GM23338 (cell line): Measurements from ENCODE around the gene C2CD3. TPM values are rescaled to one million over a fixed set of nuclear protein-coding genes. Genes with fewer than 3 reads are reported as not detected.

Experiments
- ATAC-seq: fragments of 200-7000 bp; cut with Tn5 transposase; 3 replicates; pipeline ENCODE4 v1.9.1; 2020
- DNase-seq: peaks from one replicate; pipeline ENCODE4 v3.0.0-alpha.2; 2015; ENCODE audit warnings: low spot score
- H2AFZ ChIP-seq: fragments of 200-600 bp; sonication (generic); 2 replicates; pipeline ENCODE4 v1.8.0; 2016; ENCODE audit warnings: antibody characterized with exemption, mild to moderate bottlenecking, moderate library complexity
- H3F3A ChIP-seq: fragments of 200-600 bp; sonication (generic); replicated peaks from 2 replicates; pipeline ENCODE4 v1.8.0; 2017; ENCODE audit warnings: antibody characterized with exemption, mixed run types, low read depth
- H3K27ac ChIP-seq: fragments of 200-600 bp; sonication (generic); 2 replicates; pipeline ENCODE4 v1.6.1; 2016; ENCODE audit warnings: low read depth
- H3K27me3 ChIP-seq: fragments of 200-600 bp; sonication (generic); 2 replicates; pipeline ENCODE4 v1.8.0; 2016; ENCODE audit warnings: mild to moderate bottlenecking, mixed run types, moderate library complexity; ENCODE audit not compliant: insufficient read depth
- H3K36me3 ChIP-seq: fragments of 200-600 bp; sonication (generic); 2 replicates; pipeline ENCODE4 v1.8.0; 2016; ENCODE audit warnings: mild to moderate bottlenecking; ENCODE audit not compliant: insufficient read depth
- H3K4me1 ChIP-seq: fragments of 200-600 bp; sonication (generic); 2 replicates; pipeline ENCODE4 v1.8.0; 2016; ENCODE audit warnings: mild to moderate bottlenecking, moderate library complexity; ENCODE audit not compliant: insufficient read depth
- H3K4me2 ChIP-seq: fragments of 200-600 bp; sonication (generic); 2 replicates; pipeline ENCODE4 v1.7.1; 2017; ENCODE audit warnings: mixed run types
- H3K4me3 ChIP-seq: fragments of 200-600 bp; sonication (generic); 2 replicates; pipeline ENCODE4 v1.6.1; 2016; ENCODE audit warnings: mixed run types
- H3K79me2 ChIP-seq: fragments of 200-600 bp; sonication (generic); replicated peaks from 2 replicates; pipeline ENCODE4 v1.8.0; 2017; ENCODE audit warnings: mild to moderate bottlenecking; ENCODE audit not compliant: insufficient read depth
- H3K9me2 ChIP-seq: fragments of 200-600 bp; sonication (generic); 2 replicates; pipeline ENCODE4 v1.8.0; 2017; ENCODE audit not compliant: insufficient read depth
- H4K20me1 ChIP-seq: fragments of 200-600 bp; sonication (generic); replicated peaks from 2 replicates; pipeline ENCODE4 v1.8.0; 2017; ENCODE audit warnings: mild to moderate bottlenecking; ENCODE audit not compliant: insufficient read depth
- H3K27ac Mint-ChIP-seq: 2 replicates; pipeline ENCODE4 v1.8.0; 2020; ENCODE audit warnings: inconsistent platforms, mild to moderate bottlenecking, moderate library complexity, mixed read lengths
- H3K27me3 Mint-ChIP-seq: 3 replicates; pipeline ENCODE4 v1.8.0; 2022; ENCODE audit warnings: low read depth, mild to moderate bottlenecking, moderate library complexity, mixed read lengths, inconsistent platforms; ENCODE audit not compliant: insufficient read depth, poor library complexity
- H3K36me3 Mint-ChIP-seq: 3 replicates; pipeline ENCODE4 v1.8.0; 2021; ENCODE audit warnings: low read depth, mild to moderate bottlenecking, inconsistent platforms, moderate library complexity, mixed read lengths
- H3K4me1 Mint-ChIP-seq: 3 replicates; pipeline ENCODE4 v1.8.0; 2020; ENCODE audit warnings: mild to moderate bottlenecking, inconsistent platforms, mixed read lengths
- H3K4me3 Mint-ChIP-seq: 3 replicates; pipeline ENCODE4 v1.8.0; 2021; ENCODE audit warnings: moderate library complexity, mild to moderate bottlenecking, inconsistent platforms, mixed read lengths
- H3K9me3 Mint-ChIP-seq: 3 replicates; pipeline ENCODE4 v1.8.0; 2020; ENCODE audit warnings: moderate library complexity, mild to moderate bottlenecking, inconsistent platforms, mixed read lengths
- EZH2 ChIP-seq: fragments of 200-600 bp; sonication (generic); IDR thresholded peaks from one replicate; pipeline ENCODE4 v1.8.0; 2017; ENCODE audit warnings: antibody characterized with exemption, mild to moderate bottlenecking, low read depth; ENCODE audit not compliant: unreplicated experiment
- JUNB ChIP-seq: IDR thresholded peaks from one replicate; pipeline ENCODE4 v1.6.1; 2016; ENCODE audit warnings: antibody characterized with exemption; ENCODE audit not compliant: unreplicated experiment
- NANOG ChIP-seq: IDR thresholded peaks from 2 replicates; pipeline ENCODE4 v1.6.1; 2016; ENCODE audit warnings: antibody characterized with exemption, borderline replicate concordance
- POLR2AphosphoS5 ChIP-seq: IDR thresholded peaks from 2 replicates; pipeline ENCODE4 v1.6.1; 2016; ENCODE audit warnings: antibody characterized with exemption, low read depth
- STAT1 ChIP-seq: IDR thresholded peaks from one replicate; pipeline ENCODE4 v1.6.1; 2016; ENCODE audit warnings: antibody characterized with exemption; ENCODE audit not compliant: unreplicated experiment
- ZNF114 ChIP-seq: fragments of 250-450 bp; sonication (Bioruptor Pico); IDR thresholded peaks from 2 replicates; pipeline ENCODE4 v1.5.0; 2020; ENCODE audit warnings: mild to moderate bottlenecking, moderate library complexity
- polyA plus RNA-seq: library from polyadenylated mRNA; unstranded; fragments of >200 nt; fragmentation: Nextera tagmentation; extraction: Ambion mirVana; gene quantifications from 2 replicates; pipeline ENCODE4 v1.2.1, GENCODE V29; 2016
- total RNA-seq: library from RNA; depleted of rRNA; stranded (reverse); fragments of >200 nt; shearing (Covaris generic); gene quantifications from 2 replicates; pipeline ENCODE4 v1.2.3, GENCODE V29; 2014
- TF ChIP-seq, protein P1 (sequence below): IDR thresholded peaks from 2 replicates; pipeline ENCODE4 v1.6.1; 2016; ENCODE audit warnings: antibody characterized with exemption
- TF ChIP-seq, protein P2 (sequence below): IDR thresholded peaks from one replicate; pipeline ENCODE4 v1.6.1; 2018; ENCODE audit warnings: antibody characterized with exemption; ENCODE audit not compliant: unreplicated experiment
- TF ChIP-seq, protein P3 (sequence below): fragments of 250-450 bp; sonication (Bioruptor Pico); IDR thresholded peaks from 2 replicates; pipeline ENCODE4 v1.5.0; 2020; ENCODE audit warnings: mild to moderate bottlenecking, moderate library complexity

C2CD3 gene
- total and polyA plus RNA-seq, 2 experiments from 2014 or later = 15.5 to 29.5 TPM

DNA sequence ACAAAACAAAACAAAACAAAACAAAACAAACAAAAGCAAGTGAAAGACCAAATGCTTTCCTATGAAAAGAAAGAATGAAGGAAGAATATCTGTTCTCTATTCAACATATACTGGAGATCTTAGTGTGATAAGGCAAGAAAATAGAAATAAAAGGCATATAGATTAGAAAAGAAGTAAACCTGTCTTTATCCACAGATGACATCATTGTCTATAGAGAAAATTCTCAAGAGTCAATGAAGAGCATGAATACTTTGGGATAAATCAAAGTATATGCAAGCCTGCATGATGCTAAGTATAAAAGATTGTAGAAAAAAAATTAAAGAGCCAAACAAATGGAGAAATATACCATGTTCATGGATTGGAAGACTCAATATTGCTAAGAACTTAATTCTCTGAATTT lies 17.6 kb downstream of the C2CD3 start:
- H2AFZ ChIP-seq = no peak overlapping the region
- no peaks in the 10 kb centered on the region for H4K20me1 ChIP-seq
- no peaks in the 10 kb centered on the region for H3F3A ChIP-seq
- 0 out of 2 replicates have a peak, but pooled peaks cover 3% of the 10 kb centered on the region for H3K79me2 ChIP-seq
- Mint-ChIP-seq H3K27me3 (no peaks in the 10 kb centered on the region), H3K27ac (no peak overlapping the region), H3K4me3 (no peak overlapping the region), H3K9me3 (no peaks in the 10 kb centered on the region), H3K36me3 (no peaks in the 10 kb centered on the region), H3K4me1 (peaks cover 7% of the 10 kb centered on the region; the same call in 2 of the 3 replicates)
- no peaks in the 10 kb centered on the region for H3K27me3 ChIP-seq
- H3K4me2 ChIP-seq = no peak overlapping the region
- ATAC-seq = no peak
- H3K27ac ChIP-seq = no peak overlapping the region
- no peak for DNase-seq
- H3K4me1 ChIP-seq = no peaks in the 10 kb centered on the region
- TF ChIP-seq, protein P1, sequence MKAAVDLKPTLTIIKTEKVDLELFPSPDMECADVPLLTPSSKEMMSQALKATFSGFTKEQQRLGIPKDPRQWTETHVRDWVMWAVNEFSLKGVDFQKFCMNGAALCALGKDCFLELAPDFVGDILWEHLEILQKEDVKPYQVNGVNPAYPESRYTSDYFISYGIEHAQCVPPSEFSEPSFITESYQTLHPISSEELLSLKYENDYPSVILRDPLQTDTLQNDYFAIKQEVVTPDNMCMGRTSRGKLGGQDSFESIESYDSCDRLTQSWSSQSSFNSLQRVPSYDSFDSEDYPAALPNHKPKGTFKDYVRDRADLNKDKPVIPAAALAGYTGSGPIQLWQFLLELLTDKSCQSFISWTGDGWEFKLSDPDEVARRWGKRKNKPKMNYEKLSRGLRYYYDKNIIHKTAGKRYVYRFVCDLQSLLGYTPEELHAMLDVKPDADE = no peak
- TF ChIP-seq, protein P2, sequence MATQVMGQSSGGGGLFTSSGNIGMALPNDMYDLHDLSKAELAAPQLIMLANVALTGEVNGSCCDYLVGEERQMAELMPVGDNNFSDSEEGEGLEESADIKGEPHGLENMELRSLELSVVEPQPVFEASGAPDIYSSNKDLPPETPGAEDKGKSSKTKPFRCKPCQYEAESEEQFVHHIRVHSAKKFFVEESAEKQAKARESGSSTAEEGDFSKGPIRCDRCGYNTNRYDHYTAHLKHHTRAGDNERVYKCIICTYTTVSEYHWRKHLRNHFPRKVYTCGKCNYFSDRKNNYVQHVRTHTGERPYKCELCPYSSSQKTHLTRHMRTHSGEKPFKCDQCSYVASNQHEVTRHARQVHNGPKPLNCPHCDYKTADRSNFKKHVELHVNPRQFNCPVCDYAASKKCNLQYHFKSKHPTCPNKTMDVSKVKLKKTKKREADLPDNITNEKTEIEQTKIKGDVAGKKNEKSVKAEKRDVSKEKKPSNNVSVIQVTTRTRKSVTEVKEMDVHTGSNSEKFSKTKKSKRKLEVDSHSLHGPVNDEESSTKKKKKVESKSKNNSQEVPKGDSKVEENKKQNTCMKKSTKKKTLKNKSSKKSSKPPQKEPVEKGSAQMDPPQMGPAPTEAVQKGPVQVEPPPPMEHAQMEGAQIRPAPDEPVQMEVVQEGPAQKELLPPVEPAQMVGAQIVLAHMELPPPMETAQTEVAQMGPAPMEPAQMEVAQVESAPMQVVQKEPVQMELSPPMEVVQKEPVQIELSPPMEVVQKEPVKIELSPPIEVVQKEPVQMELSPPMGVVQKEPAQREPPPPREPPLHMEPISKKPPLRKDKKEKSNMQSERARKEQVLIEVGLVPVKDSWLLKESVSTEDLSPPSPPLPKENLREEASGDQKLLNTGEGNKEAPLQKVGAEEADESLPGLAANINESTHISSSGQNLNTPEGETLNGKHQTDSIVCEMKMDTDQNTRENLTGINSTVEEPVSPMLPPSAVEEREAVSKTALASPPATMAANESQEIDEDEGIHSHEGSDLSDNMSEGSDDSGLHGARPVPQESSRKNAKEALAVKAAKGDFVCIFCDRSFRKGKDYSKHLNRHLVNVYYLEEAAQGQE = no peak
- TF ChIP-seq, protein P3, sequence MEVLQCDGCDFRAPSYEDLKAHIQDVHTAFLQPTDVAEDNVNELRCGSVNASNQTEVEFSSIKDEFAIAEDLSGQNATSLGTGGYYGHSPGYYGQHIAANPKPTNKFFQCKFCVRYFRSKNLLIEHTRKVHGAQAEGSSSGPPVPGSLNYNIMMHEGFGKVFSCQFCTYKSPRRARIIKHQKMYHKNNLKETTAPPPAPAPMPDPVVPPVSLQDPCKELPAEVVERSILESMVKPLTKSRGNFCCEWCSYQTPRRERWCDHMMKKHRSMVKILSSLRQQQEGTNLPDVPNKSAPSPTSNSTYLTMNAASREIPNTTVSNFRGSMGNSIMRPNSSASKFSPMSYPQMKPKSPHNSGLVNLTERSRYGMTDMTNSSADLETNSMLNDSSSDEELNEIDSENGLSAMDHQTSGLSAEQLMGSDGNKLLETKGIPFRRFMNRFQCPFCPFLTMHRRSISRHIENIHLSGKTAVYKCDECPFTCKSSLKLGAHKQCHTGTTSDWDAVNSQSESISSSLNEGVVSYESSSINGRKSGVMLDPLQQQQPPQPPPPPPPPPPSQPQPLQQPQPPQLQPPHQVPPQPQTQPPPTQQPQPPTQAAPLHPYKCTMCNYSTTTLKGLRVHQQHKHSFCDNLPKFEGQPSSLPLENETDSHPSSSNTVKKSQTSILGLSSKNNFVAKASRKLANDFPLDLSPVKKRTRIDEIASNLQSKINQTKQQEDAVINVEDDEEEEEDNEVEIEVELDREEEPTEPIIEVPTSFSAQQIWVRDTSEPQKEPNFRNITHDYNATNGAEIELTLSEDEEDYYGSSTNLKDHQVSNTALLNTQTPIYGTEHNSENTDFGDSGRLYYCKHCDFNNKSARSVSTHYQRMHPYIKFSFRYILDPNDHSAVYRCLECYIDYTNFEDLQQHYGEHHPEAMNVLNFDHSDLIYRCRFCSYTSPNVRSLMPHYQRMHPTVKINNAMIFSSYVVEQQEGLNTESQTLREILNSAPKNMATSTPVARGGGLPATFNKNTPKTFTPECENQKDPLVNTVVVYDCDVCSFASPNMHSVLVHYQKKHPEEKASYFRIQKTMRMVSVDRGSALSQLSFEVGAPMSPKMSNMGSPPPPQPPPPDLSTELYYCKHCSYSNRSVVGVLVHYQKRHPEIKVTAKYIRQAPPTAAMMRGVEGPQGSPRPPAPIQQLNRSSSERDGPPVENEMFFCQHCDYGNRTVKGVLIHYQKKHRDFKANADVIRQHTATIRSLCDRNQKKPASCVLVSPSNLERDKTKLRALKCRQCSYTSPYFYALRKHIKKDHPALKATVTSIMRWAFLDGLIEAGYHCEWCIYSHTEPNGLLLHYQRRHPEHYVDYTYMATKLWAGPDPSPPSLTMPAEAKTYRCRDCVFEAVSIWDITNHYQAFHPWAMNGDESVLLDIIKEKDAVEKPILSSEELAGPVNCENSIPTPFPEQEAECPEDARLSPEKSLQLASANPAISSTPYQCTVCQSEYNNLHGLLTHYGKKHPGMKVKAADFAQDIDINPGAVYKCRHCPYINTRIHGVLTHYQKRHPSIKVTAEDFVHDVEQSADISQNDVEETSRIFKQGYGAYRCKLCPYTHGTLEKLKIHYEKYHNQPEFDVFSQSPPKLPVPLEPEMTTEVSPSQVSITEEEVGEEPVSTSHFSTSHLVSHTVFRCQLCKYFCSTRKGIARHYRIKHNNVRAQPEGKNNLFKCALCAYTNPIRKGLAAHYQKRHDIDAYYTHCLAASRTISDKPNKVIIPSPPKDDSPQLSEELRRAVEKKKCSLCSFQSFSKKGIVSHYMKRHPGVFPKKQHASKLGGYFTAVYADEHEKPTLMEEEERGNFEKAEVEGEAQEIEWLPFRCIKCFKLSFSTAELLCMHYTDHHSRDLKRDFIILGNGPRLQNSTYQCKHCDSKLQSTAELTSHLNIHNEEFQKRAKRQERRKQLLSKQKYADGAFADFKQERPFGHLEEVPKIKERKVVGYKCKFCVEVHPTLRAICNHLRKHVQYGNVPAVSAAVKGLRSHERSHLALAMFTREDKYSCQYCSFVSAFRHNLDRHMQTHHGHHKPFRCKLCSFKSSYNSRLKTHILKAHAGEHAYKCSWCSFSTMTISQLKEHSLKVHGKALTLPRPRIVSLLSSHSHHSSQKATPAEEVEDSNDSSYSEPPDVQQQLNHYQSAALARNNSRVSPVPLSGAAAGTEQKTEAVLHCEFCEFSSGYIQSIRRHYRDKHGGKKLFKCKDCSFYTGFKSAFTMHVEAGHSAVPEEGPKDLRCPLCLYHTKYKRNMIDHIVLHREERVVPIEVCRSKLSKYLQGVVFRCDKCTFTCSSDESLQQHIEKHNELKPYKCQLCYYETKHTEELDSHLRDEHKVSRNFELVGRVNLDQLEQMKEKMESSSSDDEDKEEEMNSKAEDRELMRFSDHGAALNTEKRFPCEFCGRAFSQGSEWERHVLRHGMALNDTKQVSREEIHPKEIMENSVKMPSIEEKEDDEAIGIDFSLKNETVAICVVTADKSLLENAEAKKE (CRISPR knock-in tag) = no peak
- TF ChIP-seq STAT1 (no peak), POLR2AphosphoS5 (no peak), EZH2 (no peak), JUNB (no peak), NANOG (no peak), ZNF114 (CRISPR knock-in tag) (no peak)
- H3K36me3 ChIP-seq = no peaks in the 10 kb centered on the region
- no peak overlapping the region for H3K4me3 ChIP-seq
- H3K9me2 ChIP-seq = no peaks in the 10 kb centered on the region
